WTC11 (cell line): ENCODE measurements around the gene ZFYVE1. TPM values are rescaled to one million over a fixed set of nuclear protein-coding genes. Genes with fewer than 3 reads are reported as not detected.
A peak's percentile ranks its signal among the peaks of the same experiment; 100 is the strongest.

Experiments used
- ATAC-seq: fragments of 200-7000 bp; cut with Tn5 transposase; 2 replicates; pipeline ENCODE4 v1.10.0; 2021; ENCODE audit warnings: mild to moderate bottlenecking, moderate library complexity
- CTCF ChIA-PET: fragments of 300-600 bp; sonication (Branson Sonifier 250); formaldehyde crosslinking; loops from one replicate; lab custom pipeline; 2021; ENCODE audit warnings: antibody characterized with exemption; lab: Charles Lee
- POLR2A ChIA-PET: fragments of 350-600 bp; sonication (Branson Sonifier 250); formaldehyde crosslinking; loops from one replicate; lab custom pipeline; 2021; ENCODE audit warnings: antibody characterized with exemption; lab: Charles Lee
- DNase-seq: peaks from one replicate; pipeline ENCODE4 v3.0.0; 2021; ENCODE audit warnings: low spot score
- H3K27ac Mint-ChIP-seq: 2 replicates; pipeline ENCODE4 v1.8.0; 2021; ENCODE audit warnings: mixed read lengths
- H3K27me3 Mint-ChIP-seq: 2 replicates; pipeline ENCODE4 v1.8.0; 2021; ENCODE audit warnings: low read depth, mild to moderate bottlenecking, moderate library complexity, mixed read lengths
- H3K36me3 Mint-ChIP-seq: 2 replicates; pipeline ENCODE4 v1.8.0; 2021; ENCODE audit warnings: mixed read lengths
- H3K4me1 Mint-ChIP-seq: 2 replicates; pipeline ENCODE4 v1.8.0; 2022; ENCODE audit warnings: mixed read lengths
- H3K4me3 Mint-ChIP-seq: 2 replicates; pipeline ENCODE4 v1.8.0; 2021; ENCODE audit warnings: mild to moderate bottlenecking, moderate library complexity, mixed read lengths
- H3K9me3 Mint-ChIP-seq: 2 replicates; pipeline ENCODE4 v1.8.0; 2021; ENCODE audit warnings: mixed read lengths
- AR ChIP-seq: fragments of 250-450 bp; sonication (Bioruptor Pico); IDR thresholded peaks from 2 replicates; pipeline ENCODE4 v1.9.0; 2021; ENCODE audit warnings: mild to moderate bottlenecking
- ATF1 ChIP-seq: sonication (generic); formaldehyde crosslinking; IDR thresholded peaks from 2 replicates; pipeline ENCODE4 v1.8.1; 2023; ENCODE audit warnings: mild to moderate bottlenecking, moderate library complexity, missing genetic modification reagents
- CREM ChIP-seq: sonication (generic); formaldehyde crosslinking; IDR thresholded peaks from 2 replicates; pipeline ENCODE4 v1.8.1; 2022; ENCODE audit warnings: mild to moderate bottlenecking, missing genetic modification reagents, moderate library complexity
- E2F4 ChIP-seq: sonication (generic); formaldehyde crosslinking; IDR thresholded peaks from 2 replicates; pipeline ENCODE4 v1.8.1; 2022; ENCODE audit warnings: low read depth, mild to moderate bottlenecking, moderate library complexity, missing genetic modification reagents, borderline replicate concordance
- E2F5 ChIP-seq: sonication (generic); formaldehyde crosslinking; IDR thresholded peaks from 2 replicates; pipeline ENCODE4 v1.8.1; 2022; ENCODE audit warnings: mild to moderate bottlenecking, moderate library complexity, missing genetic modification reagents
- EMX1 ChIP-seq: fragments of 250-450 bp; sonication (Bioruptor Pico); IDR thresholded peaks from 2 replicates; pipeline ENCODE4 v1.8.0; 2021; ENCODE audit warnings: mild to moderate bottlenecking
- FOXJ3 ChIP-seq: sonication (generic); formaldehyde crosslinking; IDR thresholded peaks from 2 replicates; pipeline ENCODE4 v1.9.0; 2021; ENCODE audit warnings: missing genetic modification reagents, mild to moderate bottlenecking, borderline replicate concordance
- FOXP4 ChIP-seq: sonication (generic); formaldehyde crosslinking; IDR thresholded peaks from 2 replicates; pipeline ENCODE4 v1.8.0; 2022; ENCODE audit warnings: mild to moderate bottlenecking, missing genetic modification reagents
- HMGA2 ChIP-seq: fragments of 250-450 bp; sonication (Bioruptor Pico); IDR thresholded peaks from 2 replicates; pipeline ENCODE4 v1.4.0; 2021; ENCODE audit warnings: mild to moderate bottlenecking, moderate library complexity
- IRF1 ChIP-seq: sonication (generic); formaldehyde crosslinking; IDR thresholded peaks from 2 replicates; pipeline ENCODE4 v1.8.0; 2023; ENCODE audit warnings: missing genetic modification reagents
- JAZF1 ChIP-seq: fragments of 250-450 bp; sonication (Bioruptor Pico); IDR thresholded peaks from 2 replicates; pipeline ENCODE4 v1.9.0; 2021; ENCODE audit warnings: moderate library complexity, mild to moderate bottlenecking, inconsistent platforms
- MLX ChIP-seq: sonication (generic); formaldehyde crosslinking; IDR thresholded peaks from 2 replicates; pipeline ENCODE4 v1.8.1; 2023; ENCODE audit warnings: mild to moderate bottlenecking, missing genetic modification reagents, moderate library complexity
- PRDM15 ChIP-seq: sonication (generic); formaldehyde crosslinking; IDR thresholded peaks from 2 replicates; pipeline ENCODE4 v1.8.0; 2022; ENCODE audit warnings: missing genetic modification reagents
- PREB ChIP-seq: sonication (generic); formaldehyde crosslinking; IDR thresholded peaks from 2 replicates; pipeline ENCODE4 v1.8.1; 2022; ENCODE audit warnings: mild to moderate bottlenecking, missing genetic modification reagents, moderate library complexity, borderline replicate concordance
- TCF7 ChIP-seq: sonication (generic); formaldehyde crosslinking; IDR thresholded peaks from 2 replicates; pipeline ENCODE4 v1.8.0; 2022; ENCODE audit warnings: mild to moderate bottlenecking, low read depth, missing genetic modification reagents, moderate library complexity
- USF2 ChIP-seq: sonication (generic); formaldehyde crosslinking; IDR thresholded peaks from 2 replicates; pipeline ENCODE4 v1.8.1; 2023; ENCODE audit warnings: mild to moderate bottlenecking, missing genetic modification reagents, moderate library complexity
- total RNA-seq: library from RNA; stranded (reverse); gene quantifications from 3 replicates; pipeline ENCODE4 v1.2.3, GENCODE V29; 2021

The ZFYVE1 gene
- total RNA-seq, 1 experiment from 2014 or later, result 12.8 TPM

GRCh38 chr14:72978856-72979255, 48.0 kb downstream of the ZFYVE1 start:
- Mint-ChIP-seq H3K27me3 (no peaks in the 10 kb centered on the region), H3K9me3 (peaks cover 4% of the 10 kb centered on the region; the same call in 1 of the 2 replicates), H3K27ac (peak overlapping the region; percentile 33; the same call in 1 of the 2 replicates), H3K4me1 (peaks cover 35% of the 10 kb centered on the region), H3K4me3 (no peak overlapping the region), H3K36me3 (peaks cover 11% of the 10 kb centered on the region)
- DNase-seq, result no peak
- ChIA-PET POLR2A (interaction anchor here (0.5 kb wide), 1 partner anchor 732 kb away, joined by 3 read pairs; no protein-coding TSS in a partner anchor), CTCF (interaction anchor here (0.7 to 2.1 kb wide), 4 partner anchors 30 to 116 kb away, joined by 4 to 7 read pairs (median 6); no protein-coding TSS in a partner anchor)
- ATAC-seq, result no peak
- no peak for TF ChIP-seq HMGA2
- no peak for TF ChIP-seq JAZF1 (CRISPR knock-in tag)
- no peak for TF ChIP-seq IRF1 (CRISPR knock-in tag)
- TF ChIP-seq USF2 (CRISPR knock-in tag), result no peak
- TF ChIP-seq PRDM15 (CRISPR knock-in tag), result no peak
- TF ChIP-seq TCF7 (CRISPR knock-in tag), result no peak

- ChIA-PET CTCF (interaction anchor here (0.5 to 2.8 kb wide), 7 partner anchors 13 to 496 kb away, joined by 3 to 10 read pairs (median 4); partner anchors contain the start of gene ZFYVE1), POLR2A (no interaction called here)
- H3K4me3 Mint-ChIP-seq, result no peak overlapping the region
- H3K27me3 Mint-ChIP-seq, result no peaks in the 10 kb centered on the region
- H3K4me1 Mint-ChIP-seq, result peaks cover 17% of the 10 kb centered on the region
- no peaks in the 10 kb centered on the region for H3K9me3 Mint-ChIP-seq
- no peak for TF ChIP-seq FOXJ3 (CRISPR knock-in tag)
- no peak for DNase-seq
- H3K27ac Mint-ChIP-seq, result no peak overlapping the region; the same call in 1 of the 2 replicates
- H3K36me3 Mint-ChIP-seq, result peaks cover 7% of the 10 kb centered on the region; the same call in 1 of the 2 replicates
- ATAC-seq, result 0 out of 2 replicates have a peak, but pooled peaks have one; percentile 32
Observed at GRCh38 chr14:72975770-72976169, 51.1 kb downstream of the ZFYVE1 start.

- no peak overlapping the region for H3K27ac Mint-ChIP-seq
- no peak for ATAC-seq
- no peak overlapping the region for H3K4me3 Mint-ChIP-seq
- no peaks in the 10 kb centered on the region for H3K27me3 Mint-ChIP-seq
- peaks cover 8% of the 10 kb centered on the region; the same call in 1 of the 2 replicates for H3K36me3 Mint-ChIP-seq
- POLR2A ChIA-PET, result no interaction called here
- no peak for DNase-seq
- CTCF ChIA-PET, result interaction anchor here (1.0 to 2.8 kb wide), 3 partner anchors 12 to 497 kb away, joined by 3 to 10 read pairs (median 5); no protein-coding TSS in a partner anchor
- H3K9me3 Mint-ChIP-seq, result no peaks in the 10 kb centered on the region
- peaks cover 9% of the 10 kb centered on the region for H3K4me1 Mint-ChIP-seq
- TF ChIP-seq FOXP4 (CRISPR knock-in tag) (no peak), E2F5 (no peak), E2F4 (no peak), PREB (CRISPR knock-in tag) (no peak), CREM (CRISPR knock-in tag) (no peak), MLX (CRISPR knock-in tag) (no peak), ATF1 (CRISPR knock-in tag) (no peak), TCF7 (CRISPR knock-in tag) (no peak), EMX1 (CRISPR knock-in tag) (no peak), AR (no peak)
Observed at GRCh38 chr14:72974661-72975060, 52.2 kb downstream of the ZFYVE1 start.
